Memory B cell (primary cell): ENCODE results near the gene ACACB.
"Not testable (repeated sequence)": the region's sequence is repeated elsewhere in the genome, so short reads cannot be mapped to it uniquely, and the experiment has no call there.

Experiments
- ATAC-seq: fragments of 150-1000 bp; cut with Tn5 transposase; 2 replicates; pipeline ENCODE4 v1.10.0; 2021; ENCODE audit warnings: low read depth, mild to moderate bottlenecking, moderate library complexity
- DNase-seq, 2 donors: peaks; one replicate each; pipeline ENCODE4 v3.0.0; 2022; ENCODE audit warnings: low spot score in 2 of 2
- H3K27ac Mint-ChIP-seq: one replicate; pipeline ENCODE4 v1.8.0; 2022; ENCODE audit warnings: mild to moderate bottlenecking, moderate library complexity, mixed read lengths
- H3K27me3 Mint-ChIP-seq: one replicate; pipeline ENCODE4 v1.8.0; 2022; ENCODE audit warnings: mixed read lengths
- H3K36me3 Mint-ChIP-seq: one replicate; pipeline ENCODE4 v1.8.0; 2022; ENCODE audit warnings: mild to moderate bottlenecking, mixed read lengths
- H3K4me1 Mint-ChIP-seq: one replicate; pipeline ENCODE4 v1.8.0; 2022; ENCODE audit warnings: mixed read lengths
- H3K4me3 Mint-ChIP-seq: one replicate; pipeline ENCODE4 v1.8.0; 2022; ENCODE audit warnings: mild to moderate bottlenecking, moderate library complexity, mixed read lengths
- H3K9me3 Mint-ChIP-seq: one replicate; pipeline ENCODE4 v1.8.0; 2022; ENCODE audit warnings: mixed read lengths

The ACACB gene

GRCh38 chr12:109165599-109165998 lies 49.2 kb downstream of the ACACB start:
- ATAC-seq = no peak
- peaks cover 1% of the 10 kb centered on the region for H3K9me3 Mint-ChIP-seq
- H3K27ac Mint-ChIP-seq = no peak overlapping the region
- H3K4me3 Mint-ChIP-seq = no peak overlapping the region
- peaks cover 32% of the 10 kb centered on the region for H3K36me3 Mint-ChIP-seq
- no peaks in the 10 kb centered on the region for H3K4me1 Mint-ChIP-seq
- no peaks in the 10 kb centered on the region for H3K27me3 Mint-ChIP-seq
- DNase-seq = no peak

- H3K27me3 Mint-ChIP-seq = no peaks in the 10 kb centered on the region
- ATAC-seq (no peak), DNase-seq (no peak)
- H3K36me3 Mint-ChIP-seq = peaks cover 37% of the 10 kb centered on the region
- H3K9me3 Mint-ChIP-seq = peaks cover 1% of the 10 kb centered on the region
- H3K4me1 Mint-ChIP-seq = no peaks in the 10 kb centered on the region
- H3K4me3 Mint-ChIP-seq = no peak overlapping the region
- H3K27ac Mint-ChIP-seq = no peak overlapping the region
Measured at GRCh38 chr12:109166371-109166770, 50.0 kb downstream of the ACACB start.

- Mint-ChIP-seq H3K4me3 (no peak overlapping the region), H3K4me1 (no peaks in the 10 kb centered on the region), H3K27me3 (no peaks in the 10 kb centered on the region), H3K9me3 (peaks cover 1% of the 10 kb centered on the region), H3K36me3 (peaks cover 49% of the 10 kb centered on the region), H3K27ac (no peak overlapping the region)
- DNase-seq (no peak), ATAC-seq (no peak)
Measured at GRCh38 chr12:109167781-109168180, 51.4 kb downstream of the ACACB start.

DNA sequence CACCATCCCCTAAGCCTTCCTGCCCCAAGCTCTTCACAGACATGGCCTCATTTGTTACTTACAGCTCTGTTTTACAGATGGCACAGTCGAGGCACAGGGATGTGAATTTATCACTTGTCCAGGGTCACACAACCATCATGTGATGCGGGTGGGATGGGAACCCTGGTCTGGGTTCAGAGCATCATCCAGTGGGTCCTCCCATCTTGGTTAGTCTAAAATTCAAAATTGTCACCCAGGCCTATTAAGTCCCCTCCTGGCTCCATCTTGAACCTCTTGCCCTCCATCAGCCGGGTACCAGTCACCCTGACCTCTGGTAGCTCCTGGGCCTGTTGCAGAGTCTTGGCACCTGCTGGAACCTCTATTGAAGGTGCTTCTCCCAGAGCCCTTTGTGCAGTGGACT lies 52.9 kb downstream of the ACACB start:
- Mint-ChIP-seq H3K36me3 (peaks cover 54% of the 10 kb centered on the region), H3K4me3 (no peak overlapping the region), H3K9me3 (peaks cover 6% of the 10 kb centered on the region), H3K27me3 (no peaks in the 10 kb centered on the region), H3K27ac (no peak overlapping the region), H3K4me1 (no peaks in the 10 kb centered on the region)
- DNase-seq = no peak
- no peak for ATAC-seq

- H3K27me3 Mint-ChIP-seq = no peaks in the 10 kb centered on the region
- H3K36me3 Mint-ChIP-seq = peaks cover 56% of the 10 kb centered on the region
- ATAC-seq (no peak), DNase-seq (no peak)
- no peak overlapping the region for H3K27ac Mint-ChIP-seq
- no peak overlapping the region for H3K4me3 Mint-ChIP-seq
- peaks cover 6% of the 10 kb centered on the region for H3K9me3 Mint-ChIP-seq
- H3K4me1 Mint-ChIP-seq = no peaks in the 10 kb centered on the region
Measured at GRCh38 chr12:109169686-109170085, 53.3 kb downstream of the ACACB start.

DNA sequence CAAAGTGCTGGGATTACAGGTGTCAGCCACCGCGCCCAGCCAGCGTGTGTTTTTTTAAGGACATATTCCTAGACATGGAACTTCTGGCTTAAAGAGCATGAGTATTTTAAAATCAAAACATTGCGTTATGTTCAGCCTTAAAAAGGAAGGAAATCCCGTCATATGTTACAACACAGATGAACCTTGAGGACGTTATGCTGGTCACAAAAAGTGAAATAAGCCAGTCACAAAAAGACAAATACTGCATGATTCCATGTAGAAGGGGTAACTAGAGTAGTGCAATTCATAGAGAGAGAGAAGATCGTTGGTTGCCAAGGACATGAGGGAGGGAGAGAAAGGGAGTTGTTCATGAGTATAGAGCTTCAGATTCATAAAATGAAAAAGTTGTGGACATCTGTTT lies 53.9 kb downstream of the ACACB start:
- Mint-ChIP-seq H3K27ac (no peak overlapping the region), H3K4me3 (no peak overlapping the region), H3K9me3 (peaks cover 6% of the 10 kb centered on the region), H3K27me3 (no peaks in the 10 kb centered on the region), H3K36me3 (peaks cover 58% of the 10 kb centered on the region), H3K4me1 (no peaks in the 10 kb centered on the region)
- ATAC-seq = no peak
- DNase-seq = no peak

DNA sequence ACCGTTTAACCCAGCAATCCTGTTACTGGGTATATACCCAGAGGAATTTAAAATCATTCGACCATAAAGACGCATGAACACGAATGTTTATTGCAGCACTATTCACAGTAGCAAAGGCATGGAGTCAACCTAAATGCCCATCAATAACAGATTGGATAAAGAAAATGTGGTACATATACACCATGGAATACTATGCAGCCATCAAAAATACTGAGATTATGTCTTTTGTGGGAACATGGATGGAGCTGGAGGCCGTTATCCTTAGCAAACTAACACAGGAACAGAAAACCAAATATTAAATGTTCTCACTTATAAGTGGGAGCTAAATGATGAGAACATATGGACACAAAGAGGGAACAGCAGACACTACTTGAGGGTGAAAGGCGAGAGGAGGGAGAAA lies 56.4 kb downstream of the ACACB start:
- H3K4me1 Mint-ChIP-seq, H3K27ac Mint-ChIP-seq, H3K27me3 Mint-ChIP-seq, ATAC-seq, H3K4me3 Mint-ChIP-seq, H3K9me3 Mint-ChIP-seq, DNase-seq: not testable (repeated sequence)
- H3K36me3 Mint-ChIP-seq = peaks cover 57% of the 10 kb centered on the region

DNA sequence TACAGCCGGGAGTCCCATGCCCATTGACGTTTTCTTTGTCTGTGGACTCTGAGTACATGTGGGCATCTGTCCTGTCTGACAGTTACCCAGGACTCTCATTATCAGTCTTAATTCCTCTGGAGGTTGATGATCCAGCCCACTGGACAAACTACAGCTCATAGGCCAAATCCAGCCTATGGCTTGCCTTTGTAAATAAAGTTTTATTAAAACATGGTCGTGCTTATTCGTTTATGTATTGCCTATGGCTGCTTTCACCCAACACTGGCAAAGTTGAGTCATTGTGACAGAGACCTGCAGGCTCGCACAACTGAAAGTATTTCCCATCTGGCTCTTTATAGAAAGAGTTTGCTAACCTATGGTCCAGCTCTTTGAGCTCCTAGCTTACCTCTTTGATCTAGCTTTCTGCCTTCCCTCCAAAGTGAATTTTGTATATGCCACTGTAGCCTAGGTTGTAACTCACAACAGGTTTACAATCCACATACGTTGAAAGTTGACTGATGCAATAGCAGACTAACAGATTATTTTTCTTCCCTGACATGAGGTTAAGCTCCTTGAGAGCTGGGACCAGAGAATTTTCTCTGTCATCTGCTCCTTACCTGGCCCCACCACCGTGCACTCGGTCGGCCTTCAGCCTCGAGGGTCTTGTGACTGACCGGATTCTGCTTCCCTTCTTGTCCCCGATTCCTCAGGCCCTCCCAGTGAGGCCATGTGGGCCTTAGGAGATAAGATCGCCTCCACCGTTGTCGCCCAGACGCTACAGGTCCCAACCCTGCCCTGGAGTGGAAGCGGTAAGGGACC lies 57.3 kb downstream of the ACACB start:
- no peak for DNase-seq
- ATAC-seq = no peak
- Mint-ChIP-seq H3K36me3 (peaks cover 55% of the 10 kb centered on the region), H3K4me3 (no peak overlapping the region), H3K9me3 (peaks cover 6% of the 10 kb centered on the region), H3K27me3 (no peaks in the 10 kb centered on the region), H3K4me1 (no peaks in the 10 kb centered on the region), H3K27ac (no peak overlapping the region)

GRCh38 chr12:109174468-109174867 lies 58.1 kb downstream of the ACACB start:
- Mint-ChIP-seq H3K27me3 (no peaks in the 10 kb centered on the region), H3K27ac (no peak overlapping the region), H3K4me1 (no peaks in the 10 kb centered on the region), H3K4me3 (no peak overlapping the region), H3K36me3 (peaks cover 55% of the 10 kb centered on the region), H3K9me3 (peaks cover 6% of the 10 kb centered on the region)
- DNase-seq (no peak), ATAC-seq (no peak)

- Mint-ChIP-seq H3K36me3 (peaks cover 44% of the 10 kb centered on the region), H3K27ac (no peak overlapping the region), H3K4me3 (no peak overlapping the region), H3K4me1 (no peaks in the 10 kb centered on the region), H3K9me3 (peaks cover 2% of the 10 kb centered on the region), H3K27me3 (no peaks in the 10 kb centered on the region)
- DNase-seq (no peak), ATAC-seq (no peak)
Measured at GRCh38 chr12:109178532-109178931, 62.1 kb downstream of the ACACB start.

GRCh38 chr12:109179927-109180326 lies 63.5 kb downstream of the ACACB start:
- DNase-seq (no peak), ATAC-seq (no peak)
- H3K36me3 Mint-ChIP-seq = peaks cover 40% of the 10 kb centered on the region
- H3K27ac Mint-ChIP-seq = no peak overlapping the region
- no peak overlapping the region for H3K4me3 Mint-ChIP-seq
- no peaks in the 10 kb centered on the region for H3K9me3 Mint-ChIP-seq
- no peaks in the 10 kb centered on the region for H3K4me1 Mint-ChIP-seq
- H3K27me3 Mint-ChIP-seq = no peaks in the 10 kb centered on the region

GRCh38 chr12:109182041-109182839 lies 65.9 kb downstream of the ACACB start:
- ATAC-seq (no peak), DNase-seq (no peak)
- Mint-ChIP-seq H3K9me3 (no peaks in the 10 kb centered on the region), H3K27me3 (no peaks in the 10 kb centered on the region), H3K4me3 (no peak overlapping the region), H3K36me3 (peaks cover 40% of the 10 kb centered on the region), H3K4me1 (no peaks in the 10 kb centered on the region), H3K27ac (no peak overlapping the region)

DNA sequence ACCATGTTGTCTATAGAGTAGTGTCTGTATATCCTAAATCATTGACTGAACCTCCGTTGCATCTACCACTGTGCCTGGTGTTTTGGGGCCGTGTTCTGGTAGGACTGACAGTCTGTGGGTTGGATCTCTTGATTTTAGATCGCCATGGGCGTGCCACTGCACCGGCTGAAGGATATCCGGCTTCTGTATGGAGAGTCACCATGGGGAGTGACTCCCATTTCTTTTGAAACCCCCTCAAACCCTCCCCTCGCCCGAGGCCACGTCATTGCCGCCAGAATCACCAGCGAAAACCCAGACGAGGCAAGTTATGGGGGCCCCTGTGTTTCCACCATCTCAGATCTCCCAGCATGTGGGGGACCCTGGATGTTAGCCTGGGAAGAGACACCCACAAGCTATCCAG lies 69.1 kb downstream of the ACACB start:
- Mint-ChIP-seq H3K4me1 (no peaks in the 10 kb centered on the region), H3K4me3 (no peak overlapping the region), H3K36me3 (peaks cover 30% of the 10 kb centered on the region), H3K27ac (no peak overlapping the region), H3K9me3 (no peaks in the 10 kb centered on the region), H3K27me3 (no peaks in the 10 kb centered on the region)
- DNase-seq (no peak), ATAC-seq (no peak)

GRCh38 chr12:109186993-109187653 lies 70.7 kb downstream of the ACACB start:
- H3K4me1 Mint-ChIP-seq = no peaks in the 10 kb centered on the region
- no peak for DNase-seq
- H3K27me3 Mint-ChIP-seq = no peaks in the 10 kb centered on the region
- H3K4me3 Mint-ChIP-seq = no peak overlapping the region
- no peaks in the 10 kb centered on the region for H3K9me3 Mint-ChIP-seq
- no peak overlapping the region for H3K27ac Mint-ChIP-seq
- no peak for ATAC-seq
- H3K36me3 Mint-ChIP-seq = peaks cover 28% of the 10 kb centered on the region
